HG02571 (cell line): Measurements from ENCODE around the gene GUCD1.
"Not testable (repeated sequence)": the region's sequence is repeated elsewhere in the genome, so short reads cannot be mapped to it uniquely, and the experiment has no call there.

Experiments
- ATAC-seq: cut with Tn5 transposase; IDR thresholded peaks from one replicate; pipeline ENCODE4 v1.9.1; 2021; ENCODE audit warnings: mild to moderate bottlenecking, moderate library complexity; ENCODE audit not compliant: unreplicated experiment

Gene GUCD1

GRCh38 chr22:24532075-24532474 is 22.9 kb downstream of the GUCD1 start:
- ATAC-seq: no peak

DNA sequence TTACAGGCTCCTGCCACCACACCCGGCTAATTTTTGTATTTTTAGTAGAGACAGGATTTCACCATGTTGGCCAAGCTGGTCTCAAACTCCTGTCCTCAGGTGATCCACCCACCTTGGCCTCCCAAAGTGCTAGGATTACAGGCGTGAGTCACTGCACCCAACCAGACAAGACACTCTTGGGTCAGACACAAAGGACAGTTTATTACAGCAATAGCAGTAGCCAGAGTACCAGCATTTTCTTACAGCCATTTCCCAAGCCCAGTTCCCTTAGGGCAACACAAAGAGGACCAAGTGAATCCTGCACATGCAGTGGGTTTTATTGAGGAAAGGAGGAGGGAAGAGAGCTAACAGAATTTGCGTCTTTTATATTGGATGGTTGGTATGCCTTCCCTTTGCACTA is 24.0 kb downstream of the GUCD1 start:
- ATAC-seq: not testable (repeated sequence)

DNA sequence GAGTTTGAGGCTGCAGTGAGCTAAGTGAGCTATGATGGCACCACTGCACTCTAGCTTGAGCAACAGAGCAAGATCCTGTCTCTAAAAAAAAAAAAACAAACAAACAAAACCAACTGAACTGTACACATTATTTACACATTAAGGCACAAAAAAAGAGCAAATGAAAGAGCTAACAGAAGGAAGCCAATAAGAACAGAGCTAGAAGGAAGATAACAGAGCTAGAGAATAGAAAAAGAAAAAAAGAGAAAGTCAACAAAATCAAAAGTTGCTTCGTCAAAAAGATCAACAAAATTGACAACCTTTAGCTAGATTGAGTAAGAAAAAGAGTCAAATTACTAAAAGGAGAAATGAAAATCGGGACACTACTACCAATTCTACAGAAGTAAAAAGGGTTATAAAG is 25.0 kb downstream of the GUCD1 start:
- ATAC-seq: no peak

- no peak for ATAC-seq
Observed at GRCh38 chr22:24526191-24526590, 28.7 kb downstream of the GUCD1 start.

DNA sequence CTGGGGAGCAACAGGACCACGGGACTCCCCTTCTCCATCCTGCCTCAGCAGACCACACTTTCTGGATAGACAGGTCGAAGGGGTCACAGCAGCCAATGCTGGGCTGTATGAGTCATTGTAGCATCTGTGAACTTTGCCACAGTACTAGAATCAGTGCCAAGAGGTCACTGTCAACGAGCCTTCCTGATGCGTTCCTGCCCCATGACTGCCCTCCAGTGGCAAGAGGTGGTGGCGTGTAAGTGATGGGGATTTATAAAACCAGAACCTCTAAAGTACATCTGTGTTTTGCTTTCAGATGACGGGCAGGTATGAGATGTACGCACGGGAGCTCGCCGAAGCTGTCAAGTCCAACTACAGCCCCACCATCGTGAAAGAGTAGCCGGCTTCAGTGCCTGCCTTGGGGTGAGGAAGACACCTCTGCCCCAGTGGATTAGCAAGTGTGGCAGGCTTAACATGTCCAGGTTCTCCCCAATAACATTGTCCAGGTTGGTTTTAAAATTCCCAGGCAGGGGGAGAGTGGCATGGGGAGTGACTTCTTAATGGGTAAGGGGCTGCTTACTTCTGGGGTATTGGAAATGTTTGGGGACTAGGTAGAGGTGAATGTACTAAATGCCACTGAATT is 29.4 kb downstream of the GUCD1 start:
- peak; percentile 66 for ATAC-seq

DNA sequence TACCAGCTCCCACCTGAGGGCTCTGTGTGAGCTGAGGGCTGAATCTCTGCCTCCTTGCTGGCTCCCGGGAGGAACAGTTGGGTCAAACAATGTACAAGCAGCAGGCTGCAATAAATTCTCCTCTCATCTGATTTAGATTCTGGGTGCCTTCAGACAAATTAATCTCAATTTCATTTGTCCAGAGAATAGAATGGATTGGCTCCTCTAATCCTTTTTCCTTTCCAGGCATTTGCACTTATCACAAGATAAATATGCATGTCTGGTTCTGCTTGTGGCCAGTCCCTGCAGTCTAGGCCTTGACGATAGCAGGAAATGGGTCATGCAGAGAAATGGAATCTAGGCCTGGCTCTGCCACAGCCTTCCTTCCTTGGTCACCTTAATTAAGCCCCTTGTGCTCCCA is 31.1 kb downstream of the GUCD1 start:
- no peak for ATAC-seq

- ATAC-seq: no peak
Observed at GRCh38 chr22:24521791-24522245, 33.1 kb downstream of the GUCD1 start.

DNA sequence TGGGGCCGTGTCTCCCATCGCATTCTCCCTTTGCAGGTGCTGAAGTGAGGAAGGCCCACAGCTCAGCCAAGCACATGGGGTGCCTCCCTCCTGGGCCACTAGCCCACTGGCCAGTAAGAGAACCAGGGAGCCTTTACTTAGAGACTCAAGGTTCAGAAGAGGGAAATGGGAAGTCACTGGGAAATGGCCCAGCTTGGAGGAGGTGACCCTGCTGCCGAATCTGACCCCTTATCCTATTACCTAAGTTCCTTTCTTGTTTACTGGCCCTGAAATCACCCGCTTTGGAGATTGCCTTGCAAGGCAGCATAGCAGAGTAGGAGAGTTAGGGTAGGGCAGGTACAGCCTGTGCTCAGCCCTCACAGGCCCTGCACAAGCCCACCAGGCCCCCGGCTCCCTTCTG is 35.4 kb downstream of the GUCD1 start:
- ATAC-seq: no peak

DNA sequence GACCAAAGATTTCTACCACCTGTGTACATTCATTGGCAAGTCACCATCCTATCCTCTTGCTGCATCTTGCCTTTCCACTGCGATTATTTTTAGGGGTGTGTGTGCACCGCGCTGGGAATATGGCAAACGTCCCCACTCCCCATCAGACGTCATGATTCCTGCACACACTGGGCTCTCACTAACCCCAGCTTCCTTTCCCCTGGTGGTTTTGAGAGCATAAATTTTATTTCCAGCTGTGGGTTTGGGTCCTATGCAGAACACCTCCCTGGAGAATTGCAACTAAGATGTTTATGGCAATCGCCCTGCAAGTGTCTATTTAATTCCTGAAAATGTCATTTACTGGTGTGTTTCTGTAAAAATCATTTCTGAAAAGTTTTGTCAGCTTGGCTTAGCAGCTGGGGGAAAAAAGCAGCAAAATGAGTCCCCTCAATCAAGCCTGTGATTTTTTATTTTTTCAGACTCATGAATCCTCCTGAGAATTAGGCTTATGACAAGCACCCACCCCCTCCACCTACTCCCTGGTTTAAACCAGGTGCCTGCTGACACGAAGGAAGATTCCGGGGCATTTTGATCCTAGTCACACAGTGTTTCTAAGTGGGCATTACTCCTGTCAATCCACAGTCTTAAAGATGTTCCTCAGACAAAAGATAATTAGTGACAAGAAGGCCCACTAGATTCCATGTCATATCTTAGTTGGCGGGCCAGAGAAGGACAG is 36.0 kb downstream of the GUCD1 start:
- ATAC-seq: no peak

- ATAC-seq: no peak
Observed at GRCh38 chr22:24518228-24518627, 36.7 kb downstream of the GUCD1 start.

- no peak for ATAC-seq
Observed at GRCh38 chr22:24517446-24517845, 37.5 kb downstream of the GUCD1 start.

DNA sequence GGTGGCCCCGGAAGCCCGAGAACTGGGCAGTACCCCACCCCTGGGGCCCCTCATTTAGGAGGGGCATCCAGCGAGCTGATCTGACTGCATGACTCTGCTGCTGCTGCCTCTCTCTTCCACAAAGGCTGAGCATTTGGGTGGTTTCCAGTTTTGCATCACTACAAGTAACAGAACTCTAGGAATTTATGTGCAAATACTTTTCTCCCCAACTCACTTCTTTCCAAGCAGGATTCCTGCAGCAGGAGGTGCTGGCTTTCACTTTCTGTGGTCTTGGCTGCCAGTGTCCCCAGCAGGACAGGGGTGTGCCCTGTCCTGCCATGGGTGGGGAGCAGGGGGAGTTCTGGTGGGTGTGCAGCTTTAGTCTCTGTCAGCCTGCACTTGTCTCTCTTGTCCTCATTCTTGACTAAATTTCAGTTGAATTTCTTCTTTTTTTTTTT is 38.6 kb downstream of the GUCD1 start:
- ATAC-seq: no peak

DNA sequence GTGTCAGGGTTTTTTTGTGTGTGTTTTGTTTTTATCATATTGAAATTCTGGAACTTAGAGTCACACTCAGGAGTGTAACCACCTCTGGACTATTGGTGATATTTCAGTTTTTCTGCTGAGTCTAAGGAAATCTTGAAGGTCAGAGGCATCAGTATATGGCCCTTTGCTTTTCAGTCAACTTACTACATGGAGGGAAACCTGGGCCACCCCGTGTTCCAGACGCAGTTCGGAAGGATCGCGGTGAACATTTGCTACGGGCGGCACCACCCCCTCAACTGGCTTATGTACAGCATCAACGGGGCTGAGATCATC is 40.0 kb downstream of the GUCD1 start:
- ATAC-seq: no peak

- ATAC-seq: no peak
Observed at GRCh38 chr22:24514241-24515026, 40.5 kb downstream of the GUCD1 start.

DNA sequence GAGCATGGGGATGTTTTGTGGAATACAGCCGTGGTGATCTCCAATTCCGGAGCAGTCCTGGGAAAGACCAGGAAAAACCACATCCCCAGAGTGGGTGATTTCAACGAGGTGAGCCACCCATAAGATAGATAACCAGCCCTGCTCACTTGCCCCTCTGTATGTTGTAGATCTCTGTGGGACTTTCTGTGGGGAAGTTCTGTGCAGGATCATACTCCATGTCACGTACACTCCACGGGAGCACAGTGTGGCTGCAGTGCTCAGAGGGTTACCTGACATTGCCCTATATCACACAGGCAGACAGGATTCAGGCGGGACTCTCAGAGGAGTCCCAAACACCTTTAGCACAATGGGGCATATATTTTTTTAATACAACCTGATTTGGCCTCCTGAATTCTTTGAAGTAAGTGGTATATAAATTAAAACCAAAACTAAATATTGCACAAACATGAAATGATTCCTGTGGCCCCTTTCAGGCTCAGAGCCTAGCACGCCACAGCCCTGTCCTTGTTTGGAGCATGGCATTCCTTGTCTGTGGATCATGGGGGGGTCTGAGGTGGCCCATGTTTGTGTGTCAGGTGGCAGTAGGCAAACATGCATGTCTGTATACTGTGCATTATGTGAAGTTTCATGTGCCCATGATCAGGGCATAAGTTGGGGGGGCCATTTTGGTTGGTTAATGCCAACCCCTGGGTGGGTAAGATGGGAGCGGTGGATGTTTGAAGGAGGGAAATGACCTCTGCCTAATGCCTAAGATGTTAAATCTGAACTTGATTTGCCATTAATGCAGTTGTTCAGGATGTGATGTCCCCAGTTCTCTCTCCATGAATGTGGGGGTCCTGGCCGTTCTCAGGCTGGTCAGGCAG is 41.3 kb downstream of the GUCD1 start:
- ATAC-seq: no peak

DNA sequence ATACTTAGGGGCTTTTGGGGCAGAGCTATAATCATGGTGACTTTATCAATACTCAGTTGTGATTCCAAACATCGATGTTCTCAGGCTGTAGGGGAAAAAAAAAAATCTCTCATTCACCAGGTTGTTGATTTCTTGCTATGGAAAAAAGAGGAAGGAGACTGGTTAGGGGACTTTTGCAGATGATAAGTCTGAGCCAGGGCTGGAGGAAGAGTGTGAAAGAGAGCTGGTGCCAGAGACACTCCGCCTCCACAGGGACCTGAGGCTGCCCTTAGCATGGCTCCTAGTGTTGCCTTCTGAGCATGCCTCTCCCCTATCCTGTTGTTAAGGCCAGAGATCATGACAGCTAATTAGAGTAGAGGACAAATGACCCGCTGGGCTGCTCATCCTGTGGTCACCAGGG is 42.9 kb downstream of the GUCD1 start:
- no peak for ATAC-seq

DNA sequence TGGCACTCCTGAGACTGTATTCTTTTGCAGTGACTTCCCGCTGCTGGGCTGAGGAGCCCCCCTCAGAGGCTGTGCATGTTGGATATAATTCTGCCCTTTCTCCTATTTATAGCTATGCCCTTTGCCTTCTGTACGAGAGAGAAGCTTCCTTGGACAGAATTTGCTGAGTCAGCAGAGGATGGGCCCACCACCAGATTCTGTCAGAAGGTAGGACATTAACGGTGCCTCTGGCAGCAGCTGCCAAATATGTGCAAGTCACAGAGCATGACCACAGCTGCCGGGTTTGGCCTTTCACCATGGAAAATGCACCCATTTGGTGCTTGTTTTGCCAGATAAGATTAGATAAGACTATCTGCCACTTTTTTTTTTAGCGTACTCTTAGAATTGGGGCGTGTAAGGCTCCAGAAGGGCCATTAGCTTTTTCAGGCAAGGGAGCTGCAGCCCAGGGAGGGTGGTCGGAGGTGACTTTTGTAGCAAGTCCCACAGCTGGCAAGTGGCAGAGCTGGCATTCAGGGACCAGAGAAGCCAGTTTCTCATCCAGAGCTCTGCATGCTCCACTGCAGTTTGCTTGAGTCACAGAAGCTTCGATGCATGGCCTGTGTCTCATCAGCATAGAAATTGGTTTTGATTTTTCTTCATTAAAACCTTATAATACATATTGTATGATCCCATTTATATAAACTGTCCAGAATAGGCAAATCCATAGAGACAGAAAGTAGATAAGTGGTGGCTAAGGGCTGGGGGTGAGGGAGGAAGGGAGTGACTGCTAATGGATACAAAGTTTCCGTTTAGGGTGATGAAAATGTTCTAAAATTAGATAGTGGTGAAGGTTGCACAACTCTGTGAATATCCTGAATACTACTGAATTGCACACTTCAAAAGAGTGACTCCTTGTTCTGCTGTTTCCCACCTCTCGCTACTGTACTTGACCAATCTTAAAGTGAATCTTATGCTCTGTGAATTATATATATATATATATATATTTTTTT is 44.0 kb downstream of the GUCD1 start:
- ATAC-seq: no peak

- no peak for ATAC-seq
Observed at GRCh38 chr22:24507716-24508115, 47.2 kb downstream of the GUCD1 start.

GRCh38 chr22:24506802-24507438 is 48.0 kb downstream of the GUCD1 start:
- ATAC-seq: no peak
